Right lobe of liver (tissue), 6 donors: ENCODE results near the gene NR6A1. TPM values are rescaled to one million over a fixed set of nuclear protein-coding genes. Genes with fewer than 3 reads are reported as not detected.

Experiments used
- ATAC-seq, 4 donors: fragments of 200-7000 bp; cut with Tn5 transposase; one replicate each; pipeline ENCODE4 v1.9.1; 2020; ENCODE audit warnings: mild to moderate bottlenecking in 4 of 4, moderate library complexity in 4 of 4
- DNase-seq, 3 donors: peaks; one replicate each; pipeline ENCODE4 v3.0.0-alpha.2; 2020
- H3K27ac ChIP-seq, 3 donors: fragments of 200-600 bp; one replicate each; pipeline ENCODE4 v1.8.0; 2022
- H3K27me3 ChIP-seq, 2 donors: fragments of 200-600 bp; one replicate each; pipeline ENCODE4 v1.8.0; 2022
- H3K36me3 ChIP-seq, 4 donors: fragments of 200-600 bp; sonication (generic) in 1 of 4; one replicate each; pipeline versions ENCODE4 v1.5.1 to v1.8.0; 2017 to 2022; ENCODE audit warnings: control low read depth in 1 of 4
- H3K4me1 ChIP-seq, 4 donors: fragments of 200-600 bp; sonication (generic) in 1 of 4; one replicate each; pipeline versions ENCODE4 v1.5.1 to v1.8.0; 2017 to 2022; ENCODE audit warnings: control low read depth in 1 of 4
- H3K4me3 ChIP-seq, 3 donors: fragments of 200-600 bp; one replicate each; pipeline ENCODE4 v1.8.0; 2022
- H3K9me3 ChIP-seq, 4 donors: fragments of 200-600 bp; sonication (generic) in 1 of 4; one replicate each; pipeline versions ENCODE4 v1.5.1 to v1.8.0; 2017 to 2022; ENCODE audit warnings: control low read depth in 1 of 4
- POLR2A ChIP-seq: fragments of 450-650 bp; IDR thresholded peaks from one replicate; pipeline ENCODE4 v1.6.1; 2017; ENCODE audit warnings: antibody characterized with exemption, mild to moderate bottlenecking
- WGBS: methylation state at CpG from one replicate; pipeline ENCODE4 v1.1.6; 2018; ENCODE audit warnings: low coverage, low lambda C conversion rate; ENCODE audit not compliant: insufficient coverage; ENCODE audit errors: missing lambda C conversion rate; 5-methylcytosine and 5-hydroxymethylcytosine counted together
- intact Hi-C, 2 donors: fragments of 100-400 bp; cut with DNase I; formaldehyde crosslinking; loops; one replicate each; pipeline versions ENCODE4 v1.11.2 to v1.14.1; 2022
- total RNA-seq, 6 experiments: library from RNA; depleted of rRNA in 2 of 6; stranded (reverse); fragments of >200 nt in 2 of 6; fragmentation: NEBNext Ultra II Directional in 3 of 6; extraction: Animal tissue kit (Norgen Biotek cat#: 25700) in 3 of 6; gene quantifications; one replicate each; pipeline versions ENCODE4 v1.1.0 to v1.2.4, GENCODE V29; 2016 to 2023
- TF ChIP-seq, protein P1 (sequence below), 4 donors: fragments of 200-600 bp in 3 of 4; fragments of 450-650 bp in 1 of 4; IDR thresholded peaks; one replicate each; pipeline versions ENCODE4 v1.5.1 to v1.8.0; 2016 to 2022; ENCODE audit warnings: antibody characterized with exemption in 4 of 4, mild to moderate bottlenecking in 2 of 4
- donor health status: DM: no; HTN: yes; CAD: no.
- donor health status: DM: no; HTN: no; CAD: no.
- donor health status: DM: no; HTN: no; CAD: no.
- donor health status: DM: no; HTN: yes; CAD: no.
- donor health status: DM: no; HTN: yes; CAD: no.

Gene NR6A1
- total RNA-seq, 6 experiments from 2014 or later = 1.3 to 3.6 (median 1.9) TPM

DNA sequence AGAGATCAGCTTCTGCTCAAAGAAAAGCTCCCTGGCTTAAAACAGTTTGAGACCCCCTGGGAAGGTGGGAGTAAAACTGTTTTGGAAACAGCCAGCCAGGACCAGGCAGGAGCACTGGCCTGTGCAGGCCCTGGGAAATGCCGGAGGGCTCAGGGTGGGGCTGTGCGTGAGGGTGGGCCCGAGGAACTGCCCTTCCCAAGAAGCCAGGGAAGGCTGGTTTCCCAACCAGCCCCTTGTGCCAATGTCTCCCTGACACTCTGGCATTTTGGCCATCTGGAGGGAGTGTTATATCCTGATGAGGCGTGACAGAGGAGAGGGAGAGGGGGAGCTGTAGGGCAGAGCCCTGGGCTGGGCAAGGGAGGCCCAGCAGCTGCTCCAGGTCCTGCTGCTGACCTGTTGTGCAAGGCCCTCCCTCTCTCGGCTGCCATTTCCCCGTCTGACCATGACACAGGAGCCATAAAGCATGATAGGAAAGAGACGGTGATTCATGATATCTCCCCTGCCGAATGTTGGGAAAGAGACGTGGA is 22.0 kb upstream of the NR6A1 start:
- H3K27me3 ChIP-seq = no peaks in the 10 kb centered on the region
- TF ChIP-seq, protein P1, sequence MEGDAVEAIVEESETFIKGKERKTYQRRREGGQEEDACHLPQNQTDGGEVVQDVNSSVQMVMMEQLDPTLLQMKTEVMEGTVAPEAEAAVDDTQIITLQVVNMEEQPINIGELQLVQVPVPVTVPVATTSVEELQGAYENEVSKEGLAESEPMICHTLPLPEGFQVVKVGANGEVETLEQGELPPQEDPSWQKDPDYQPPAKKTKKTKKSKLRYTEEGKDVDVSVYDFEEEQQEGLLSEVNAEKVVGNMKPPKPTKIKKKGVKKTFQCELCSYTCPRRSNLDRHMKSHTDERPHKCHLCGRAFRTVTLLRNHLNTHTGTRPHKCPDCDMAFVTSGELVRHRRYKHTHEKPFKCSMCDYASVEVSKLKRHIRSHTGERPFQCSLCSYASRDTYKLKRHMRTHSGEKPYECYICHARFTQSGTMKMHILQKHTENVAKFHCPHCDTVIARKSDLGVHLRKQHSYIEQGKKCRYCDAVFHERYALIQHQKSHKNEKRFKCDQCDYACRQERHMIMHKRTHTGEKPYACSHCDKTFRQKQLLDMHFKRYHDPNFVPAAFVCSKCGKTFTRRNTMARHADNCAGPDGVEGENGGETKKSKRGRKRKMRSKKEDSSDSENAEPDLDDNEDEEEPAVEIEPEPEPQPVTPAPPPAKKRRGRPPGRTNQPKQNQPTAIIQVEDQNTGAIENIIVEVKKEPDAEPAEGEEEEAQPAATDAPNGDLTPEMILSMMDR (IDR thresholded peaks at IDR 0.05) = no peak
- no peak for TF ChIP-seq POLR2A
- H3K9me3 ChIP-seq = no peaks in the 10 kb centered on the region
- no peaks in the 10 kb centered on the region for H3K36me3 ChIP-seq
- intact Hi-C loops = no loop called here
- WGBS = 54% methylated on average over 5 of the region's 9 CpGs
- no peak for DNase-seq
- no peak overlapping the region for H3K27ac ChIP-seq
- no peak overlapping the region for H3K4me3 ChIP-seq
- ATAC-seq = no peak
- H3K4me1 ChIP-seq = no peaks in the 10 kb centered on the region

DNA sequence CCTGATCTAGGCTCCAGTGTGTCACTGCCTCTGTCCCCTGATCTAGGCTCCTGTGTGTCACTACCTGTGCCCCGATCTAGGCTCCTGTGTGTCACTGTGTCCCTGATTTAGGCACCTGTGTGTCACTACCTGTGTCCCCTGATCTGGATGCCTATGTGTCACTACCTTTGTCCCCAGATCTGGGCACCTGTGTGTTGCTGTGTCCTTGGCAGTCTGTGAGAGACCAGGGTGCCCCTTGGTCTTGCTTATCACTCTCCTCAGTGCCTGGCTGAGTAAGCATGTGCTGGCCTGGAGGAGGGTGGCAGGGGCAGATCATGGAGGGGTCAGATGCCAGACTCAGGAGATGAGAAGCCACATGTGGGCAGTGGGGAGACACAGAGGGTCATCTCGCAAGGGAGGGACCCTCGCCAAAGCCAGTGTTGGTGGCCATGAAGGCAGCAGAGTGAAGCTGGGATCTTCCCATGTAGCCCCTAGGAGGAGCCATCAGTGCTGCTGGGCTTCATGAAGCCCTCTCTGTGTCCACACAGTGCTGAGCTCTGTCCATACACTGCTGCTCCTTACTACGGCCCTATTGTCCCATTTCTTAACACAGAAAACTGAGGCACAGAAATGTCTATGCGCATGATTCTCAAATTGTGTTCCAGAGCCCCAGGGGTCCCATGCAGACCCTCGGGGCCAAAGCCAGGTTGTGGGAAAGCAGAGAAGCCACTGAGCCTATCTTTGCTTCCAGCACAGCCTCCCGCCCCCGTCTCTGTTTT is 21.3 kb upstream of the NR6A1 start:
- Histone ChIP-seq H3K4me3 (no peak overlapping the region), H3K27ac (no peak overlapping the region), H3K36me3 (no peaks in the 10 kb centered on the region), H3K9me3 (no peaks in the 10 kb centered on the region), H3K4me1 (no peaks in the 10 kb centered on the region), H3K27me3 (no peaks in the 10 kb centered on the region)
- ATAC-seq (no peak), DNase-seq (no peak)
- TF ChIP-seq POLR2A = no peak
- TF ChIP-seq, protein P1 (IDR thresholded peaks at IDR 0.05) = no peak
- intact Hi-C loops = no loop called here
- 73% methylated on average over 3 of the region's 8 CpGs for WGBS

DNA sequence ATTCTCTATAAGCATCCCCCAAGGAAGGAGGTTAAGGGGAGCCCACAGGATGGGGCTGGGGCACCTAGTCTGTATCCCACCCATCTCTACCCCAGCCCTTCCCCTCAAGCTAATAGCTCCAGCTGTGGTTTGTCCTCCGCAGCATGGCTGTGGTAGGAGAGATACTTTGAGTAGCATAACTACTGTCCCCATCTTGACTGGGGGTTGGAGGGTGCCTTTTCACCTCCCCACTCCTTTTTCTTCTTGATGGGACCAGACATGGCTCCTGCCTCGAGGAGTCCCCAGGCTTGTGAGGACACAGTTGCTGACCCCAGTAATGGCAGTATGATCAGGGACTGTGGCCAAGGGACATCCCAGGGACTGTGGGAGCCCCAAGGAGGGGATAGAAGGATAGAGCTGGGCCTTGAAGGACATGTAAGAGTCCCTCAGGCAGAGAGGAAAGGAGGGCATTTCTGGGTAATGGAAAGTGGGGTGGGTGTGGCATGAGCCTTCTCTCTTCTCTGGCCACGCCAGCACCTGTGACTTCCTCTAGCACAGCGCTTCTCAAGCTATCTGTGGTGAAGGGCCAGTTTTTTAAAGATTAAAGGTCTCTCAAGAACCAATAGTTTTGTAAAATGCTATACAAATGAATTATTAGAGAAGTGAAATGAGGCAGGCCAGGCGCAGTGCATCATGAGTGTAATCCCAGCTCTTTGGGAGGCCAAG is 19.8 kb upstream of the NR6A1 start:
- Histone ChIP-seq H3K36me3 (no peaks in the 10 kb centered on the region), H3K4me3 (no peak overlapping the region), H3K9me3 (no peaks in the 10 kb centered on the region), H3K27me3 (no peaks in the 10 kb centered on the region), H3K4me1 (no peaks in the 10 kb centered on the region), H3K27ac (no peak overlapping the region)
- no peak for TF ChIP-seq POLR2A
- TF ChIP-seq, protein P1 (IDR thresholded peaks at IDR 0.05) = no peak
- intact Hi-C loops = no loop called here
- DNase-seq (no peak), ATAC-seq (no peak)
- 54% methylated on average over 4 of the region's 5 CpGs for WGBS

DNA sequence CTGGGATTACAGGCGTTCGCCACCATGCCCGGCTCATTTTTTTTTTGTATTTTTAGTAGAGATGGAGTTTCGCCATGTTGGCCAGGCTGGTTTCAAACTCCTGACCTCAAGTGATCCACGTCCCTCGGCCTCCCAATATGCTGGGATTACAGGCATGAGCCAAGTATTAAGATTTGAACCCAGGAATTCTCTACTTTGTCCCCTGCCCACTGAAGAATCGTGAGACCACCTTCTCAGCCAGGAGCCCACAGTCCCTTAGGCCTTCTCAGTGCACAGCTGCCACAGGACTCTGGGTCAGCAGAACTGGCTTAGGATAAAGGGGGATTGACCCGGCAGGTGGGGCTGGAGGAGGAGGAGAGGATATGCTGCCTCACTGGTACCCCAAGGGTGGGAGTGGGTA is 19.2 kb upstream of the NR6A1 start:
- 71% methylated on average over 3 of the region's 8 CpGs for WGBS
- H3K4me3 ChIP-seq = no peak overlapping the region
- ATAC-seq (no peak), DNase-seq (no peak)
- no peaks in the 10 kb centered on the region for H3K27me3 ChIP-seq
- TF ChIP-seq POLR2A = no peak
- TF ChIP-seq, protein P1 (IDR thresholded peaks at IDR 0.05) = no peak
- no peaks in the 10 kb centered on the region for H3K4me1 ChIP-seq
- no peaks in the 10 kb centered on the region for H3K9me3 ChIP-seq
- H3K36me3 ChIP-seq = no peaks in the 10 kb centered on the region
- intact Hi-C loops = no loop called here
- H3K27ac ChIP-seq = no peak overlapping the region
